T-helper 17 cell (primary cell): ENCODE data around the gene KCTD10. TPM values are rescaled to one million over a fixed set of nuclear protein-coding genes. Genes with fewer than 3 reads are reported as not detected.
"Not testable (repeated sequence)": the region's sequence is repeated elsewhere in the genome, so short reads cannot be mapped to it uniquely, and the experiment has no call there.

Source experiments
- ATAC-seq: fragments of 150-1000 bp; cut with Tn5 transposase; 2 replicates; pipeline ENCODE4 v1.10.0; 2021; ENCODE audit warnings: mild to moderate bottlenecking, moderate library complexity
- DNase-seq, 3 donors: peaks; one replicate each; pipeline versions ENCODE4 v3.0.0 to v3.0.0-alpha.2; 2020 to 2021
- H3K9me3 ChIP-seq: one replicate; pipeline ENCODE4 v1.7.0; 2013; ENCODE audit warnings: low read length, mild to moderate bottlenecking; ENCODE audit not compliant: control insufficient read depth, poor library complexity, severe bottlenecking
- H3K27ac Mint-ChIP-seq: one replicate; pipeline ENCODE4 v1.8.0; 2022; ENCODE audit warnings: mild to moderate bottlenecking, moderate library complexity, mixed read lengths
- H3K27me3 Mint-ChIP-seq: one replicate; pipeline ENCODE4 v1.8.0; 2022; ENCODE audit warnings: mixed read lengths
- H3K36me3 Mint-ChIP-seq: one replicate; pipeline ENCODE4 v1.8.0; 2022; ENCODE audit warnings: low read depth, mixed read lengths
- H3K4me1 Mint-ChIP-seq: one replicate; pipeline ENCODE4 v1.8.0; 2022; ENCODE audit warnings: mild to moderate bottlenecking, mixed read lengths
- H3K4me3 Mint-ChIP-seq: one replicate; pipeline ENCODE4 v1.8.0; 2022; ENCODE audit warnings: mild to moderate bottlenecking, moderate library complexity, mixed read lengths
- total RNA-seq, 4 donors: library from RNA in 2 of 4; stranded (reverse) in 2 of 4; gene quantifications; one replicate each; pipeline ENCODE4 v1.2.3 and lab custom pipeline; 2022 to 2026

Gene KCTD10
- total RNA-seq, 2 donors from 2014 or later = 19.5 to 35.2 TPM

DNA sequence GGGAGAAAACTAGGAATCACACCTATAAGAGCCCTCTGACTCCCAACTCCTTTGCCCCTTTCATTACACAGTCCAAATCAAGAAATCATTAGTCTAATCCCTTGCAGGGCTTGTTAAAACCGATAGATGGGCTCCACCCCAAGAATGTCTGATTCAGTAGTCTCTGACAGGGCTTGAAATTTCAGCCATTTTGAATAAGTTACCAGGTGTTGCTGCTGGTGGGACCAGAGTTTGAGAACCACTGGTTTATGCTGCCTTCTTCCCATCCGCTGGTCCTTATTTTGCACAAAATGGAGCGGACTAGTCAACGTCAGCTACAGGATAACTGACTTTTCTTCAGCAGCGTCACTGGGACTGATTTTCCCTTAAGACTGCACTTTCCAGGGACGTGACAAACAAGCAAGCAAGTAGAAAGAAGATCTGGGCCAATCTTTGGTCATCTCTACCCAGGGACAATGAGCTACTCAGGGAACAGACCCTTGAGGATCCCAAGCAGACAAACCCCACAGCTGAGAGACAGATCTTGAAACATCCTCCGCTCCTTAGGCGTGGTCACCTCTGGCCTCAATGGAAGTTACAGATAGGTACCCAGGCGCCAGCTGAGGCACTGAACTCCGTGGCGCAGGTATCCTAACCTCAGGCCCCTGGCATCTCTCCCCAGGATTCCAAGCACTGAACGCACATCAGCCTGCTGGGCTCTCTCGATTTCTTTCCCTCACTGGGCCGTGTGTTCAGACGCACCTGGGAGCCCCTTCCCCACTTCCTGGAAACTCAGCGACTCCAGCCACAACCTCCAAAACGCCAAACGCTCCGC, 900 bp downstream of the KCTD10 start:
- Mint-ChIP-seq H3K27me3 (no peaks in the 10 kb centered on the region), H3K36me3 (peaks cover 3% of the 10 kb centered on the region), H3K4me3 (peak overlapping the region; percentile 99), H3K27ac (peak overlapping the region; percentile 98), H3K4me1 (peaks cover 40% of the 10 kb centered on the region)
- DNase-seq (no peak), ATAC-seq (no peak)
- no peaks in the 10 kb centered on the region for H3K9me3 ChIP-seq

DNA sequence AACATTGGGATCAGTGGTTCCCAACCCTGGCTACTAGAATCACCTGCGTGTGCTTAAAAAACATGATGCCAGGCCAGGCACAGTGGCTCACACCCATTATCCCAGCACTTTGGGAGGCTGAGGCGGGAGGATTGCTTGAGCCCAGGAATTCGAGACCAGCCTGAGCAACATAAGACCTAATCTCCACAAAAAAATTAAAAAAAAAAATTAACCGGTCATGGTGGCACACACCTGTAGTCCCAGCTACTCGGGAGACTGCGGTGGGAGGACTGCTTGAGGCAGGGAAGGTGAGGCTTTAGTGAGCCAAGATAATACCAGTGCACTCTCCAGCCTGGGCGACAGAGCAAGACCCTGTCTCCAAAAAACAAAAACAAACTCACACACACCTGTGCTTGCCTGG, 2.0 kb downstream of the KCTD10 start:
- no peaks in the 10 kb centered on the region for H3K27me3 Mint-ChIP-seq
- H3K4me1 Mint-ChIP-seq = peaks cover 50% of the 10 kb centered on the region
- peaks cover 5% of the 10 kb centered on the region for H3K36me3 Mint-ChIP-seq
- H3K4me3 Mint-ChIP-seq = no peak overlapping the region
- no peak for DNase-seq
- H3K27ac Mint-ChIP-seq = no peak overlapping the region
- ATAC-seq = no peak
- no peaks in the 10 kb centered on the region for H3K9me3 ChIP-seq

- H3K27ac Mint-ChIP-seq, H3K36me3 Mint-ChIP-seq, H3K27me3 Mint-ChIP-seq, H3K4me3 Mint-ChIP-seq, H3K9me3 ChIP-seq, DNase-seq, ATAC-seq: not testable (repeated sequence)
- H3K4me1 Mint-ChIP-seq = peaks cover 45% of the 10 kb centered on the region
Measured at GRCh38 chr12:109473526-109474270, 3.4 kb downstream of the KCTD10 start.

- peaks cover 43% of the 10 kb centered on the region for H3K4me1 Mint-ChIP-seq
- H3K4me3 Mint-ChIP-seq = no peak overlapping the region
- ATAC-seq = no peak
- no peaks in the 10 kb centered on the region for H3K27me3 Mint-ChIP-seq
- H3K9me3 ChIP-seq = no peaks in the 10 kb centered on the region
- H3K36me3 Mint-ChIP-seq = peaks cover 5% of the 10 kb centered on the region
- DNase-seq = no peak
- H3K27ac Mint-ChIP-seq = no peak overlapping the region
Measured at GRCh38 chr12:109473006-109473405, 4.1 kb downstream of the KCTD10 start.

DNA sequence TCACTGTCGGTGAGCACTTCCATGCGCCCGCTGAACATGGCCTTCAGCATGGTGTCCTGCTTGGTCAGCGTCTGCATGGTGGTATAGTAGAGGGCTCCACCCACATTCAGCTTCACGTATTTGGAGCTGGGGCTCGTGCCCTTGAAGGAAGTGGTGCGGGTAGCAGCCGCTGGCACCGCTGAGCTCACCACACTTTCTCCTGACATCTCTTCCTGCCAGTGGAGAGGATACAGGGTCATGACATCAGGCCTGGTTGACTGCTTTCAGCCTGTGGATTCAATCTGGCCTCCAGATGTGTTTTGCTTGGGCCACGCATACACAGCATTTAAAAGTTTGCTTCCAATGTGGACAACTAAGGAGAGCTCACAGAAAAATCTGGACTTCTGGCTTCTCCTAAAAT, 7.6 kb downstream of the KCTD10 start:
- Mint-ChIP-seq H3K4me3 (no peak overlapping the region), H3K27me3 (no peaks in the 10 kb centered on the region), H3K27ac (no peak overlapping the region), H3K36me3 (peaks cover 5% of the 10 kb centered on the region), H3K4me1 (peaks cover 28% of the 10 kb centered on the region)
- ATAC-seq = no peak
- DNase-seq = no peak
- no peaks in the 10 kb centered on the region for H3K9me3 ChIP-seq

DNA sequence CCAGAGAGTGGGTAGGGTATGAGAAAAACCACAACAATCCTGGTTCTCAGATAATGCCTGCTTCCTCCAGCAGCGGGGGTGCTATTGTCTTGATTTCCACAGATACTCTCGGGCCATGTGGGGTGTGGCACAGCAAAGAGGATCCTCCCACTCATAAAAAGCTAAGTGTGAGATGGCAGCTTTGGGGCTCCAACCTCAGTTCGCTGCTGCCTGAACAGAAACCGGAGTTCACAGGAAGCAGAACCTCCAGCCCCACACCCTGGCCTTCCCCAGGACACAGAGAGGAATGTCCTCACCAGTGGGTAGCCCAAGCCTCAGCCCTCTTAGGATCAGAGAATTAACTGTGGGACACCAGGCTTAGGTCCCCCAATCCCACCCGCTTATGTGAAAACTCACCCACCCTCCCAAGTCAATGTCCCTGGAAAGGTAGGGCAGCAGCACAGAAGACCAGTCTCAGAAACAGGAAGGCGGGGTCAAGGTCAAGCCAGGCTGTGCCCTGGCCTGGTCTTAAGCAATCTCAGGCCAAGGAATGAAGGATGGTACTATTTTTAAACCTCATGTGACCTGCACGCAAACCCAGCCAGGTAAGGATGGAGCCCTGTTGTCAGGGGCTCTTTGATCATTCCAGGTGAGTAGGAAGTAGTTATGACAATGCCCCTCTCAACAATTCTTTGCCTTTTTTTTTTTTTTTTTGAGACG, 9.0 kb downstream of the KCTD10 start:
- DNase-seq = no peak
- ATAC-seq = no peak
- peaks cover 36% of the 10 kb centered on the region for H3K4me1 Mint-ChIP-seq
- H3K4me3 Mint-ChIP-seq = no peak overlapping the region
- no peaks in the 10 kb centered on the region for H3K27me3 Mint-ChIP-seq
- no peaks in the 10 kb centered on the region for H3K9me3 ChIP-seq
- H3K36me3 Mint-ChIP-seq = peaks cover 5% of the 10 kb centered on the region
- no peak overlapping the region for H3K27ac Mint-ChIP-seq

DNA sequence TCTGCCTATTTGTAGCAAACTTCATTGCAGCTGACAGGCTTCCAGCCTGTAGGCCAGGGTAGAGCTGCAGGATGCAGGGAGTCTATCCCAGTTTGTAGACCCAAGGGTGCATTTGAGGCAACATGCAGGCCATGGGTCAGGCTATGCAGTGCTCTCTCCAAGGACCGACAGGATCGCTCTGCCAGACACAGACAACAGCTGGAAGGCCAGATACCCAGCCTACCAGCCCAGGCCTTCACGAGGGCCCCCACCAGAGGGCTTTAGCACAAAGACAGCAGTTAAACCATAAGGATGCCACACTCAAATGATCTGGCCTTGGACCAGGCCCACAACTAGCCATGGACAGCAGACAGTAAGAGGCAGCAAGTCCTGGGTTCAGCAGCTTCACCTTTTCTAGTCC, 10.3 kb downstream of the KCTD10 start:
- DNase-seq (no peak), ATAC-seq (no peak)
- Mint-ChIP-seq H3K36me3 (peaks cover 5% of the 10 kb centered on the region), H3K27me3 (no peaks in the 10 kb centered on the region), H3K27ac (no peak overlapping the region), H3K4me1 (peaks cover 42% of the 10 kb centered on the region), H3K4me3 (no peak overlapping the region)
- no peaks in the 10 kb centered on the region for H3K9me3 ChIP-seq

DNA sequence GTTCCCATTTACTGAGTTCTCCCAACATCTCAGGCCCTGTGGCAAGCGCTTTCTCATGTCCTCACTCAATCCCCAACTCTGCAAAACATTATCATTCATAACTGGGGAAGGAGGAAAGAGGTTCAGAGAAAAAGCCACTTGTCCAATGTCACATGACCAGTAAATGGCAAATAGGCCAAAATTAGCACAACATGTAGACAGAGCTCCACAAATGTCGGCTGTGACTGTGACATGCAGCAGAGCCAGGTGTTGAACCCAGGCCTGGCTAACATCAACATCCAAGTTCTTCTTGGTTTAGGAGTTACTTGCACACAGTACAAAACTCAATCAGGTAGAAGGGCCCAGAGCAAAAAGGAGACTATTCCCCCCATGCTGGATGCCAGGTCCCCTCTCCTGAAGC, 10.8 kb downstream of the KCTD10 start:
- Mint-ChIP-seq H3K36me3 (peaks cover 5% of the 10 kb centered on the region), H3K4me3 (no peak overlapping the region), H3K4me1 (peaks cover 46% of the 10 kb centered on the region), H3K27me3 (no peaks in the 10 kb centered on the region), H3K27ac (no peak overlapping the region)
- DNase-seq (no peak), ATAC-seq (no peak)
- no peaks in the 10 kb centered on the region for H3K9me3 ChIP-seq

DNA sequence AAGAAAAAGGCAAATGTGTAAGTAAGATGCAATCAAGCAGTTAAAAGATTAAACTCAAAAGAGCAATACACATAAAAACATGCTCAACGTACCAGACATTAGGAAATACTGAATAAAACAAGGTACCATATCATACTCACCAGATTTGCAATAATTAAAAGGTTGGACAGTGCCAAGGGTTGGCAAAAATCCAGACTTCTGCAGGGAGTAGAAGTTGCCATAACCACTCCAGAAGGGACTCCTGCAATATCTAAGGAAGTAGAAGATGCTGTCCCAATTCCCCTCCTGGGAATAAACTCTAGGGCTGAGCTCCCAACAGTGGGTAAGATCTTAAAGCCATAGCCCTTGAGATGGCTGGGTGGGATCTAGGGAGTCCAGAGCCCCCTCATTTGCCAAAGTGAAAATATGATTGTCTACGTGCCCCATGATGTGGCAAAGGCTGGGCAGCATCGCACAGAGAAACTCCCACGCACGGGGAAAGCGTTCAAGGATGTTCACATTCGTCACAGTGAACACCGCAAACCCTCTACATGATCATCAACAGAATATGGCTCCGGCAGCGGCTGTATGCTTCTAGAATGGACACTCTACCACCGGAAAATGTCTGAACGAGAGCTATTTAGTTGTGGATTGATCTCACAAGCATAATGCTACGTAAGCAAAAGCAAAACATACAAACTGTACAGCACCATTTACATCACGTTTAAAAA, 12.3 kb downstream of the KCTD10 start:
- ATAC-seq (no peak), DNase-seq (no peak)
- H3K4me1 Mint-ChIP-seq = peaks cover 38% of the 10 kb centered on the region
- H3K9me3 ChIP-seq = no peaks in the 10 kb centered on the region
- peaks cover 2% of the 10 kb centered on the region for H3K36me3 Mint-ChIP-seq
- no peak overlapping the region for H3K4me3 Mint-ChIP-seq
- no peak overlapping the region for H3K27ac Mint-ChIP-seq
- no peaks in the 10 kb centered on the region for H3K27me3 Mint-ChIP-seq

DNA sequence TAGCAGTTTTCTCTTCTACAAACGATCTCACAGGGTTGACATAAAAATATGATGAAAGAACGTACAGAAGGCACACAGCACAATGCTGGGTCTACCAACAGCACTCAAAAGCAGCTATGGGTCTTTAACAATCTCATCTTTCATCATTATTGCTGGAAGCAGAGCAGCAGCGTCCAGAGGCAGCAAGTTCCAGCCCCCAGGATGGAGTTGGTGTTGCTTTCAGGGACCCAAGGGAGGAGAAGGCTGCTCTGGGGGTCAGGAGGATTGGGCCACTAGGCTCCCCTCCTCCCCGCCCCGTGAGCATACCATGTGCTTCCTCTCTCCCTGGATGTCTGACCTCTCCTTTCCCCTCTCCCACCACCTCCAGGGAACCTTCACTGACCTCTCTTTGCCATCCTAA, 13.3 kb downstream of the KCTD10 start:
- H3K36me3 Mint-ChIP-seq = peaks cover 11% of the 10 kb centered on the region
- peaks cover 42% of the 10 kb centered on the region for H3K4me1 Mint-ChIP-seq
- ATAC-seq = no peak
- no peaks in the 10 kb centered on the region for H3K9me3 ChIP-seq
- no peaks in the 10 kb centered on the region for H3K27me3 Mint-ChIP-seq
- peak overlapping the region; percentile 43 for H3K4me3 Mint-ChIP-seq
- DNase-seq = no peak
- H3K27ac Mint-ChIP-seq = peak overlapping the region; percentile 57

DNA sequence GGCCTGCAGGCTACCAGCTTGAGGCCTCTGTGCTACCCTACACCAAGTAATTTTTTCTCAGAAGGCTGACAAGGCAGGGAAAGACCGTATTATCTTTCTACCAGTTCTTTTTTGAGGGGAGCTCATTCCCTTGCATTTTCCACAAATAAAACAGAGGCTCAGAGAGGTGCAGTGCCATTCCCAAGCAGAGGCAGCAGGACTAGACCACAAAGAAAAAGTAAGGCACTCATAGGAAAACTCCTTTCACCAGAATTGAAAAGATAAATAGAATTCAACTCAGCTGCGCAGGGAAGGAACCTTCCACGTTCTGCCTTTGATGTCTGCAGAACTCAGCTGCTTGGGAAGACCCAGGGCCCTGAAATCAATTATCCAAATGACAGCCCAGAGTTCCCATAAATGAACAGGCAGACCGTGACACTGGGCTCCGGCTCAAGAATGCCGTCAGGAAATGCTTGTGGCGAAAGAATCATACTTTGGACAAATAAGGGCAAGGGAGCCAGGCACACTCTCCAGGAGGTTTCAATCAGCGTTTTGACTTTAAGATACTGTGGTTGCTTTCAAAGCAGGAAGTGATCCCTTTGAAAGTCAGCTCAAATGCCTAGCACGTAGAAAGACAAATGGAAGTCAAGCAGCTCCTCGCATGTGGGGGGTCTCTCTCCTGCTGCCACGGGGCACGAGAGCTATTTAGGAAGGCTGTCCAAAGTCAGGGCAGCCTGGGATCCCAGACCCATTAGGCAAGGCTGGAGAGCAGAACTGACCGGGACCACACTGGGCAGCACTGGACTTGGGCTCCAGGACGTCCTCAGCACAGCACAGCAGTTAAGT, 14.0 kb downstream of the KCTD10 start:
- no peaks in the 10 kb centered on the region for H3K9me3 ChIP-seq
- Mint-ChIP-seq H3K36me3 (peaks cover 11% of the 10 kb centered on the region), H3K27ac (peak overlapping the region; percentile 57), H3K4me1 (peaks cover 42% of the 10 kb centered on the region), H3K27me3 (no peaks in the 10 kb centered on the region), H3K4me3 (no peak overlapping the region)
- ATAC-seq = no peak
- DNase-seq = no peak
